NCI-H187 treated with DMSO at 0.1 percent for 48 hours (cell line): ENCODE data around the gene GP1BA.

Experiments used
- DNase-seq: peaks from one replicate; lab custom pipeline; 2025; lab: John Stamatoyannopoulos, UW

The GP1BA gene

GRCh38 chr17:4950746-4951204 is 18.7 kb downstream of the GP1BA start, which contains the start of gene ENO3:
ENO3 (plus strand) TSS chr17:4951119; CDS start chr17:4951830, 711 bp downstream.
- DNase-seq, result no peak

DNA sequence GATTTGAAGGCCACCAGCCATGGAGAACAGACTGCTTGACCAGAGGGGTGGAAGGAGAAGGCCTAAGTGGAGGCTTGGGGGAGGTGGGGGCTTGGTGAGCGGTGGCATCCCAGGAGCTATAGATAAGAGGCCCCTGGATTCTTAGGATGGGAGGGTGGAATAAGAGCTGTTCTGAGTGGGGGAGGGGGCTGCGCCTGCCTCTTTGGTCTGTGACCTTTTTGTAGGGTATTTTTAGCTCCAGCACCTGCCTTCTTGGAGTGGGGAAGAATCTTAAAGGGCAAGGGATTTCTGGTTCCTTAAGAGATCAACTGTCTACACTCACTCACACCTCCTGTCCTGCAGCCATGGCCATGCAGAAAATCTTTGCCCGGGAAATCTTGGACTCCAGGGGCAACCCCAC is 19.4 kb downstream of the GP1BA start:
- no peak for DNase-seq

- DNase-seq, result no peak
Observed at GRCh38 chr17:4953451-4953961, 21.4 kb downstream of the GP1BA start.

GRCh38 chr17:4955091-4955490 is 23.0 kb downstream of the GP1BA start:
- DNase-seq, result no peak

GRCh38 chr17:4956493-4957061 is 24.5 kb downstream of the GP1BA start:
- no peak for DNase-seq

DNA sequence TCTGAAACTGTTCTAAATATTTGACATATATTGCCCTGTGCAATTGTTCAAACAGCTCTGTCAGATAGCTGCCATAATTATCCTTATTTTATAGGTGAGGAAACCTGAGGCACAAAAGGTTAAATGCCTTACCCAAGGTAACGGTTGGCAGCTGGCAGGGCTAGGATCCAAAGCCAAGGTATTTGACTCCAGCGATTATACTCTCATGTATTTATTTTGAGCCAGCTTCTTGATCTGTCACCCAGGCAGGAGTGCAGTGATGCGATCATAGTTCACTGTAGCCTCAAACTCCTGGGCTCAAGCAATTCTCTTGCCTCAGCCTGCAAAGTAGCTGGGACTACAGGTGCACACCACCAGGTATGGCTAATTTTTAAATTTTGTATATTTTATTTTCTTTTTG is 26.0 kb downstream of the GP1BA start:
- DNase-seq, result no peak

DNA sequence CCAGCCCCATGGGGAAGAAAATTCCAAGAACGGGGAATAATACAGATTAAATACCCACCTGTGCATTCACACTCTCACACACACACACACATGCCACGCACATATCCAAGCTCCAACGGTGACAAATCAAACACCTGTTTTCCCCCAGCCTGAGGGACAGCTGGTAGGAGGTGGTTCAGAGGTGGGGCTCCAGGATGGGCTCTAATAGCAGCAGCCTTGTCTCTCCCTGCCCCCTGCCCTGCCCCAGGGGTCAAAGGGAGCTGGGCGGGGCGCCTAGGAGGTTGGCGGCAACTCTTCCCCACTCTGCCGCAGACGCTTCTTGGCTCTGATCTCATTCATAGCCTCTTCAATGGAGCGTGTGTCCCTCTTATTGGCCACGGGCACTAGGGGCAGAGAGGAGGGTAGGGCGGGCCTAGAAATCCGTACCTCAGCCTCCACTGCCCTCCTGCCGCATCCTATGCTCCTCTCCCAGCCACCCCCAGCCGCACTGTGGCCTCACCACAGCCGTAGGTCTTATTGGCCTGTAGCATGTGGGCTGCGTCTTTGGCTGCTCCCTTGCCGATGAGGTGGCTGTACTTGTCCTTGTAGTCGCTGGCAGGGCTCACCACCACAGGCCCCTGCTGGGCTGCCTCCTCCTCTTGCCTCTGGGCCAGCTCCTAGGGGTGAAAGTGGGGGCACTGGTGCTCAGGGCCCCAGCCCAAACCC is 27.3 kb downstream of the GP1BA start:
- DNase-seq, result no peak

- no peak for DNase-seq
Observed at GRCh38 chr17:4960279-4960922, 28.3 kb downstream of the GP1BA start.

DNA sequence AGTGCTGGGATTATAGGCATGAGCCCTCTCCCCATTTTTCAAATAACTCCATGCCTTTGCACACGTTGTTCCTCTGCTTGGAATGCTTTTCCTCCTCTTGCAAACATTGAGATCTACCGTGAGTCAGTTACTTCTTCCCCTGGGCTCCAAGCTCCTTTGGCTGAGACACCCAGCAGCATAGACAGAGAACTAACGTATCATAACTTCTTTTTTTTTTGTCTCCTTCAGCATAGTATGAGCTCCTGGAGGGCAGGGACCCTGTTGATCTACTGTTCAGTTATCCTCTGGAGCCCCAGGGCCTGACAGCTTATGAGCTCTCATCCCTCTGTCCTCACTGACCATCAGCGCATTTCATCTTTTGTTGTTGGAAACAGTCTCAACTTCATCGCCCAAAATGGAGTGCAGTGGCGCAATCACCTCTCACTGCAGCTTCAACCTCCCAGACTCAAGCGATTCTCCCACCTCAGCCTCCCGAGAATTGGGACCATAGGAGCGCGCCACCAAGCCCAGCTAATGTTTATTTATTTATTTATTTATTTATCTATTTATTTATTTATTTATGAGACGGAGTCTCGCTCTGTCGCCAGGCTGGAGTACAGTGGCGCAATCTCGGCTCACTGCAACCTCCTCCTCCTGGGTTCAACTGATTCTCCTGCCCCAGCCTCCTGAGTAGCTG is 33.4 kb downstream of the GP1BA start:
- DNase-seq, result no peak

- DNase-seq, result peak; percentile 95
Observed at GRCh38 chr17:4966844-4967538, 34.9 kb downstream of the GP1BA start.

DNA sequence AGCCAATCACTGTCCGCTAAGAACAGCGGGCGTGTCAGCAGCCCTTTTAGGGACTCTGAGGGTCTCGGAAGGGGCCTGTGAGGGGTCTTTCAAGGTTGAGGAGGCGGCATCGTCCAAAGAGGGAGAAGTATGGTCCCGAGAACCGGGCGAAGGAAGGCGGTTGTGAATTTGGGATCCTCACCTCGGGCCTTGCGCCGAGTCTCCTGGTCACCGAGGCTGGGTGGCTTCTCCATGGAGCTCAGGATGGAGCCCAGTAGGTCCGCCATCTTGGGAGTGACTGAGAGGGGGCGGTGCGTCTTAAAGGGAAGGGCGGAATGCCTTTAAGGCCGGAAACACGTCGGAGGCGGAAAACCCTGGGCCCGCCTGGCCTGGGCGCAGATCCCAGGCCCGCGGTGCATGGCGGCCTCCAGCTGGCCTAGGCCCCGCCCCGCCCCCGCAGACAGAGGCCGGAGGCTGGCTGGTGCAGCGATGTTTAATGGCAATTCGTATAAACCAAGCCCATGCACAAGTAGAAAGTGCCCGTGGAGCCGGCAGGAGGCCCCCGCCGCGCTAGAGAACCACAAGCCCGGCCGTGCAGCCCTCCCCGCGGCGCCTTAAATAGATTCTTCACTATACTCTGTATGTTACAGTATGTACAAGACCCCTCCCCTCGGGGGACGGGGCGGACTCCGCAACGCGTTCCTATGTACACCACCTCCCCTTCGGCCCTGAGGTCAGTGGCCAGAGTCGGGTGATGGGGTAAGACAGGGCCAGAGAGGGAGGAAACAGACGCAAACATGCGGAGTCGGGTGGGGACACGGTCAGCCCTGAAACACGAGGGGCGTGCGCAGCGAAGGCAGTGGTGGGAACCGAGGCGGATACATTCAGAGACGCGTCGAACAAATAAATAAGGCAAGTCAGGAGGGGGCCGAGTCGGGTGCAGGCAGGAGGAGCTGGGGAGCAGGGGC is 35.7 kb downstream of the GP1BA start, which contains the start of gene SPAG7:
TSS of gene SPAG7 (minus strand) at position 279 of the 947 bp plus-strand sequence. CDS start at position 266, 13 bp downstream.
- peak; percentile 65 for DNase-seq

GRCh38 chr17:4968486-4969046 is 36.5 kb downstream of the GP1BA start:
- DNase-seq, result no peak

GRCh38 chr17:4969047-4969550 is 37.0 kb downstream of the GP1BA start:
- DNase-seq, result no peak

- no peak for DNase-seq
Observed at GRCh38 chr17:4969551-4970173, 37.6 kb downstream of the GP1BA start.

DNA sequence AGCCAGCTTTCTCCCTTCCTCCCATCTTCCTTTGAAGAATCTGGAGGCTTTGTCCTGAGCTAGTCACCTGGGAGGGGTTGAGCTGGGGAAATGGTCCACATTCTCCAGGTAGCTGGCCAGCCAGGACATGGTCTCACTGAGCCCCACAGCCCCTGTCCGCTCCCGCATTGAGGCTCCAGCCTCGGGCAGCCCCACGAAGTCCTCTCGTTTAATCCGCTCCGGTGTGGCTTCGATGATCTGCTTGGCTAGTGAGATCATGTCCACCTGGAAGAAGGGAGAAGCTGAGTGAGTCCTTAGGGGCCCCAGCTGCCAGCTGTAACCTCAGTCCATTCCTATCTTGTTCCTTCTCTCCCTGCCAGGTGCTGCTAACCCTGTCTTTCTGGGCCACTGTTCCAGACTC is 38.2 kb downstream of the GP1BA start:
- no peak for DNase-seq

- DNase-seq, result no peak
Observed at GRCh38 chr17:4971826-4972225, 39.7 kb downstream of the GP1BA start.

GRCh38 chr17:4972322-4972721 is 40.2 kb downstream of the GP1BA start:
- DNase-seq, result no peak

DNA sequence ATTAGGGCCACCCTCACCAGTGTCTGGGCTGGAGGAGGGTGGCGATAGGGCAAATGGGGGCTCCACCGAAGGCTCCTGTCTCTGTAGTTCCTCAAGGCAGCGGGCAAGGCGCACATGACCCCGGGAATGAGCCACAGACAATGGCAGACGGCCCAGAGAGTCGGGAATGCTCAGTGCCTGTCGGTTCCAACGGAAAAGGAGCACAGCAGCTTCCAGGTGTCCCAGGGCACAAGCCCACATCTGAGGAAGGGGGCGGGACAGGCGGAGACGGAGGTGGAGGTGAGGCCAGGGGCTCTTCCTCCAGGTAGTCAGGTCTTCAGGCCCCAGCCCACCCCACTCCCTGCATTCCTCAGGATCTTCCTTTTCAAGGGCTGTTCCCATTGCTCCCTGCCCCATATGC is 40.7 kb downstream of the GP1BA start:
- no peak for DNase-seq
